Endothelial cell of hepatic sinusoid (primary cell): ENCODE data around the gene SHISAL2A.
"Not testable (repeated sequence)": the region's sequence is repeated elsewhere in the genome, so short reads cannot be mapped to it uniquely, and the experiment has no call there.

Experiments used
- in situ Hi-C: cut with HindIII; loops from 2 replicates; pipeline ENCODE4 v1.10.0; 2017; ENCODE audit warnings: low sequenced_read_pairs

The SHISAL2A gene

DNA sequence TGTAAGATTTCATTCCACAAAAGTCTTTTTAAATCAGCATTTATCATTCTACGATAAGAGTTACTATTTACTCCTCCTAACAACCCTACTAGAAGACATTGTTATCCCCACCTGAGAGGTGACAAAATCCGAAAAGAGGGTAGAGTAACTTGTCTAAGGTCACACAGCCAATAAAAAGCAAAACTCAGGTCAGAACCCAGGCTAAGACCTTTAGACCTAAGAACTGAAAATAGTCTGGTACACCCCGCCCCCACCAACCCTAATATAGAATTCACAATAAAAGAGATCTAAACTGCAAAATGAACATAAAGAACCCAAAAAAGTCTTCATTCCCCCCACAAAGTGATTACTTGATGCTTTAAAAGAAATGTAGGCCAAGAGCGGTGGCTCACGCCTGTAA is 46.5 kb downstream of the SHISAL2A start:
- in situ Hi-C loops, result loop anchor here (5.0 kb wide), 1 partner anchor 107 kb away; no protein-coding TSS in a partner anchor

DNA sequence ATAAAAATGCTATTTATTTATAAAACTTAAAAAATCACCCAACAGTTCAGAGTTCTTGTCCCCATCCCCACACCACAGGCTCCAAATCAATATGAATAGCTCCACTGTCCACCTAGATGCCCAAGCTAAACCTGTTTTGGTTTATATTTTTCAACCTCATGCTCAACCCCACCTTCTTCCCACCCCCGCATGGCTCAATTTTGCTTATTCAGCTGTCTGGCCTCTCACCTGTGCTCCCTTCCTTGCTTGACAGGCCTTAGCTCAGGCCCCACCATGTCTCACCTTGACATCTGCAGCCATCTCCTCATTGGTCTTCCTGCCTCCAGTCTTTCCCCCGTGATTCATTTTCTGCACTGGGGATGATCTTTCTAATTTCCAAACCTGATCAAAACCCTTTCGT is 47.4 kb downstream of the SHISAL2A start:
- in situ Hi-C loops, result no loop called here

DNA sequence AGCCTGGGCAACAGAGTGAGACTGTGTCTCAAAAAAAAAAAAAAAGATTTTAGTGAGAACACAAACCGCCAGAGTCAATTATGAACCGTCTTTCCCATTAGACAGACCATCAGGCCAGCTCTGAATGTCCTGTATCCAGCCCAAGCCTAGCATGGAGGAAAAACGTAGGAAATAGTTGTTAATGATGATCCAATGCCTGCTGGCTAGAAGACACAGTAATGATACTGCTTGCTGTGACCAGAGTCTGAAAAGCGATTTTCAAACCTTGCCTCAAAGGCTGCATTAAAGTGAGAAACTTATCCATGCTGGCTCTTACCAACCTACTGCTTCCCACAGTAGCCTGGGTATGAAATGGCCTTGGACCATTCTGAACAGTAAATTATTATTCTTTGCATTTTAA is 48.2 kb downstream of the SHISAL2A start:
- in situ Hi-C loops, result no loop called here

DNA sequence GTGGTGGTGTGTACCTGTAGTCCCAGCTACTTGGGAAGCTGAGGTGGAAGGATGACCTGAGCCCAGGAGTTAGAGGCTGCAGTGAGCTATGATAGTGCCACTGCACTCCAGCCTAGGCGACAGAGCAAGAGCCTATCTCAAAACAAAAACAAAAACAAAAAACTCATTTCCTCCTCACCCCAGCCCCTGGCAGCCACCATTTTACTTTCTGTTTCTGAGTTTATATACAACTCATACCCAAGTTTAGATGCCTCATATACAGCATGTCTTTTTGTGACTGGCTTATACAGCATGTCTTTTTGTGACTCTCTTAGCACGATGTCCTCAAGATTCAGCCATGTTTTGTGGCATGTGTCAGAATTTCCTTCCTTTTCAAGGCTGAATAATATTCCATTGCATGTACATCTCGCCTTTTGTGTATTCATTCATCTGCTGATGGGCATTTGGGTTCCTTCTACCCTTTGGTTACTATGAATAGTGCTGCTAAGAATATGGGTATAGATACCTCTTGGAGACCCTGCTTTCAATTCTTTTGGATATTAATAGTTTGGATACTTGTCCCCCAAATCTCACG is 50.5 kb downstream of the SHISAL2A start:
- in situ Hi-C loops, result no loop called here

DNA sequence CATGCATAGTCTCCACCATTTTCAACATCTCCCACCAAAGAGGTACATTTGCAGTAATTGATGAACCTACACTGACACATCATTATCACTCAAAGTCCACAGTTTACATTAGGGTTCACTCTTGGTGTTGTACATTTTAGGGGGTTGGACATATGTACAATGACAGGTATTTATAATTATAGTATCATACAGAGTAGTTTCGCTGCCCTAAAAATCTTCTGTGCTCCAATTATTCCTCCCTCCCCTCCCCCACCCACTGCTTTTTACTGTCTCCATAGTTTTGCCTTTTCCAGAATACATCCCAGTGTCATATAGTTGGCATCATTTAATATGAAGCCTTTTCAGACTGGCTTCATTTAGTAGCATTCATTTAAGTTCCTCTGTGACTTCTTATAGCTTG is 51.6 kb downstream of the SHISAL2A start:
- in situ Hi-C loops, result no loop called here

DNA sequence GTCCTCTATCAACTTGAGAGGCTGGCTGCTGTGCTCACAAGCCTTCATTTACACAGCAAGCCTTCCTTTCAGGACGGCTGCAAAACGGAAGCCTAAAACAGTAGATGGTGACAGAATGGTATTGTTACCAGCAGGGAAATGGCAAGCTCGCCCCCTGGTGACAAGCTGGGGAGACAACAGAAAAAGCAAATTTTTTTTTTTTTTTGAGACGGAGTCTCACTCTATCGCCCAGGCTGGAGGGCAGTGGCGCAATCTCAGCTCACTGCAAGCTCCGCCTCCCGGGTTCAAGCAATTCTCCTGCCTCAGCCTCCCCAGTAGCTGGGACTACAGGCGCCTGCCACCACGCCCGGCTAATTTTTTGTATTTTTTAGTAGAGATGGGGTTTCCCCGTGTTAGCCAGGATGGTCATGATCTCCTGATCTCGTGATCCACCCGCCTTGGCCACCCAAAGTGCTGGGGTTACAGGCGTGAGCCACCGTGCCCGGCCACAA is 53.3 kb downstream of the SHISAL2A start:
- in situ Hi-C loops, result not testable (repeated sequence)

DNA sequence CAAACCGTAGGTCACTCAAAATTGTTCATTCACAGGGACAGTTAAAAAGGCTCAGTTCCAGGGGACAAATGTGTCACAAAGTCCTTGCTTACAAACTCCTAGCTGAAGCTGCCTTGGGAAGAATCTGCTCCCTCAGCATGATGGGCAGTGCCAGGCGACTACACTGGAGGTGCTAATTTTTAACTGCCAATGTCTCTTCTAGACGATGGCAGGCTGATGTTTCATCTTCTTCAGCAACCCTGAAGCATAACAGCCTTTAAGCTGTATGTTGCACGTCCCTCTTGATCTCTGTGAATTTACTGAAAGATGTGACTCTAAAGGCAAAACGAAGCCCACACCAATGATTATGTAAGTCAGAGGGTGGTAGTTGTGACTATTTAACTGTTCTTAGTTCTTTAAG is 53.9 kb downstream of the SHISAL2A start:
- in situ Hi-C loops, result no loop called here

DNA sequence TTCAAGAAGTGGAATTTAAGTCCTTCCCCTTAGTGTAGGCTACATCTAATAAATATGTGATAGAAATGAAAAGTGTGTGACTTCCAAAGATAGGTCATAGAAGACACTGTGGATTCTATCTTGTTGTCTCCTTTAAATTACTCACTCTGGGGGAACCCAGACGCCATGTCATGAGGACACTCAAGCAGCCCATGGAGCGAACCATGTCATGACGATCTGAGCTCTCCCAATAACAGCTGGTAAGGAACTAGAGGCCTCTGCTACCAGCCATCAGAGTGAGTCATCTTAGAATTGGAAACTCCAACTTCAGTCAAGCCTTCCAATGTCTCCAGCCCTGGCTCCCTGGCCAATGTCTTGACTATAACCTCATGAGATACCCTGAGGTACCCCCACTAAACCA is 58.9 kb downstream of the SHISAL2A start:
- in situ Hi-C loops, result no loop called here

DNA sequence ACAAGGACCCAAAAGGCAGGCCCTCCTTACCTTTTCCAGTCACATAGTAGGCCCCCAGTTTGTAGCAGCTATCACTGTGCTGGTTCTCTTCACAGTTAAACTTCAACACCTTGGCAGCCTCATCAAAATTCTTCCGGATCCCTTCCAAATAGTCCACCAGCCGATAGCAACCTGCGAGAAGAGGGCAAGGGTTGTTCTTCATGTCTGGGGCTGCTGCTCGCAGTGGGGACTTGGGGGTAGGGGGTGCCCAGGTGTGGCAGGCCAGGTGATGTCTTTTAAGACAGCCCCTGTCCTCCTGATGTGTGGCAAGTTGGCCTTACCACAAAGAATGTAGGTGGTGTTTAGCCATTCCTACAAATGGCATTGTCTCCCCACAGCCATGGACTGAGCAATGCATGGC is 59.7 kb downstream of the SHISAL2A start:
- in situ Hi-C loops, result no loop called here

DNA sequence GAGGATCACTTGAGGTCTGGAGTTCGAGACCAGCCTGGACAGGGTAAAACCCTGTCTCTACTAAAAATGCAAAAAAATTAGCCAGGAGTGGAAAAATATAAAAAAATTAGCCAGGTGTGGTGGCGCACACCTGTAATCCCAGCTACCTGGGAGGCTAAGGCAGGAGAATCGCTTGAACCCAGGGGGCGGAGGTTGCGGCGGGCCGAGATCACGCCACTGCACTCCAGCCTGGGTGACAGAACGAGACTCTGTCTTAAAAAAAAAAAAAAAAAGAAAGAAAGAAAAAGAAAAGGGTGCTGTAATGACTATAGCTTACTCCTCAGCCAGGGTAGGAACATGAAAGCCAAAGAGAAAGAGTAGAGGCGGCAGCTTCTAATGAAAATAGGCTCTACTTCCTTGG is 60.4 kb downstream of the SHISAL2A start:
- in situ Hi-C loops, result not testable (repeated sequence)

DNA sequence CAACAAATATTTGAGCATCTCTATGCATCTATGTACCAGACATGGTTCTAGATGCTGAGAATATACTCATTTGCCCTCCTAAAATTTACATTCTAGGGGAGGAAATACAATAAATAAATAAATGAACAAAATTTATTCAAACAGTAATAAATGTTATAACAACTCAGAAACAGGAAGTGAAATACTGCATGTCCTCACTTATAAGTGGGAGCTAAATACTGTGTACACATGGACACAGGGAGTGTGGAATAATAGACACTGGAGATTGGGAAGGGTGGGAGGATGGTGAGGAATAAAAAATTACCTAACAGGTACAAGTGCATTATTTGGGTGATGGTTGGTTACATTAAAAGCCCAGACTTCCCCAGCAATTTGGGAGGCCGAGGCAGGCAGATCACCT is 60.9 kb downstream of the SHISAL2A start:
- in situ Hi-C loops, result no loop called here

DNA sequence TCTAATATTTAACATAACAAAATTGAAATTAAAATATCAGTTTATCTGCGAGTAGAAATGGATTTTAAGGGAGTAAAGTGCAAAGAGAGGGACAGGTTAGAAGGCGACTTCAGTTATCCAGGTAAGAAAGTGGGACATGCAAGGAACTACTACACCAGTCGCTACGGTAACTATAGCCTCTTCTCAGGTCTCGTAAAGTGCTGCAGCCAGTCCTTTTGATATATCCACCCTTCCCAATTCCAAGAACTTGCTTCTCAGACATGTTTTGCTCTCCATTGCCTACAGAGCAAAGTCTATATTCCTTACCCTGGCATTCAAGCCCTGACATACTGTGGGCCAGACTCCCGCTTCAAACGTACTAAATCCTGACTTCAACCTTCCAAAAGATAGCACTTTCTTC is 62.7 kb downstream of the SHISAL2A start:
- in situ Hi-C loops, result no loop called here

DNA sequence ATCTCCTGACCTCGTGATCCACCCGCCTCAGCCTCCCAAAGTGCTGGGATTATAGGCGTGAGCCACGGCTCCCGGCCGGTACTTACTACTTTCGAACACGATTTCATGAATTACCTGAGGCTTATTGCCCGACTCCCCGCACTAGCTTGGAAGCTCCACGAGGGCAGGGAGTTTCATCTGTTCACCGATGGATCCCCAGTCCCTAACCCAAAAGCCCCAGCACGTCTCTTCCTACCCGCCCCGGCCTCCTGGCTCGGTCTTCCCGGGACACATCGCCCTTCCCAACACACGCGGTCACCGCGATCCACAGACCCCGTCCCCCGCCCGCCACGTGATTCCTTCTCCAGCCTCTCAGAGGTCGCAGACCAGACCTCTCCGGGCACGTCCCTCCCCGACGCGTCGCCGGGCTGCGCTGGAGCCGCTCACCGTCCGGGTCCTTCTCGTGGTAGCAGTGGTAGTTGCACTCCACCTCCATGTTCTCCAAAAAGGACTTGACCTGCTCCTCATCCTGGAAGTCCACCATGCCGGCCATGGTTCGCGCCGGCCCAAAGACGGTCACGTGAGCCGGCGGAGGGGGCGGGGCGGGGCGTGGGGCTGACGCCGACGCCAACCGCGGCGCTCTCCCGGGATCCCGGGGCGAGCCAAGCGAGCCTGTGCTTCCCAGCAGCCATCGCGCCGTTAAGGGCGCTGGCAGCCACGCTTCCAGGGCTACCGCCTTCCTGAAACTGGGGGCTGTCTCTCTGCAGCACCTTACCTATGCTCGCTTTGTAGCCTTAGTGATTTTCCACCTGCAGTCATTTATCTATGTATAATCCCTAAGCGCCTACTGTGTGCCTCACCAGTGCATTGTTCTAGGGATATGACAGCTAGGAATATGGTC is 65.1 kb downstream of the SHISAL2A start, which contains the start of gene COA7:
TSS of gene COA7 (minus strand) at position 553 of the 880 bp plus-strand sequence. CDS start at position 532, 21 bp downstream.
- in situ Hi-C loops, result no loop called here

DNA sequence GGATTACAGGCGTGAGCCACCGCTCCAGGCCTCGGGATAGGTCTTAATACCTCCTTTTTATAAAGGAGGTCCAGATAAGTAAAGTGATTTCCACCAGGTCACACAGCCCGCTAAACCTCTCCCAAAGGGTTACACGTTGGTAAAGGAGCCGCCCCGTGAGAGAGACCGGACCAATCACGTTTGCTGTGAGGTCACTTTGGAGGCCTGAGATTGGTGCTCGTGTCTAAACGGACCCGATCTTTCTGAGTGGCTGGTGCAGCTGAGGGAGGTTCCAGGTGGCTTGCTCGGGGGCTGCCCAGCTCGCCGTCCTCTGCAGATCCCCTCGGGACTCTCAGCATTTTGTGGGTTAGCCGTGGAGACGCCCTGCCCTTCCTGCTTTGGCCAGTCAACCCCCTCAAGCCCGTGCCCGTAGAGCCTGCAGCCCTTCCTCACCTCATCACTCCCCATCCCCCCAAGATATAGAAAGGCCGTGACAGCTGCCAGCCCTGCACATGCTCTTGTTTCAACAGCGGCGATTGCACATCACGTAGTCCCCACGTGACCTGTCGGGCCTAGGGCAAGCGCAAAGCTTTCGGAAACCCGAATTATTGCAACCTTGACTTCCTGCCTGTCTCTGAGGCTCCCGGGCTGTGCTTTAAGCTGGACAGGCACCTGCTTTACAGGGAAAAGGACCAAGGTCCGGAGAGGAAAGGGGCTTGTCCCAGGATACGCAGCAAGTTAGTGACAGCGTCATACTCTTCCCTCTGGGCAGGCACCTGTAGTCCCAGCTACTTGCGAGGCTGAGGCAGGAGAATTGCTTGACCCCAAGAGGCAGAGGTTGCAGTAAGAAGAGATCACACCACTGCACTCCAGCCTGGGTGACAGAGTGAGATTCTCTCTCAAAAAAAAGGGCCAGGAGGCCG is 70.2 kb downstream of the SHISAL2A start:
- in situ Hi-C loops, result no loop called here

DNA sequence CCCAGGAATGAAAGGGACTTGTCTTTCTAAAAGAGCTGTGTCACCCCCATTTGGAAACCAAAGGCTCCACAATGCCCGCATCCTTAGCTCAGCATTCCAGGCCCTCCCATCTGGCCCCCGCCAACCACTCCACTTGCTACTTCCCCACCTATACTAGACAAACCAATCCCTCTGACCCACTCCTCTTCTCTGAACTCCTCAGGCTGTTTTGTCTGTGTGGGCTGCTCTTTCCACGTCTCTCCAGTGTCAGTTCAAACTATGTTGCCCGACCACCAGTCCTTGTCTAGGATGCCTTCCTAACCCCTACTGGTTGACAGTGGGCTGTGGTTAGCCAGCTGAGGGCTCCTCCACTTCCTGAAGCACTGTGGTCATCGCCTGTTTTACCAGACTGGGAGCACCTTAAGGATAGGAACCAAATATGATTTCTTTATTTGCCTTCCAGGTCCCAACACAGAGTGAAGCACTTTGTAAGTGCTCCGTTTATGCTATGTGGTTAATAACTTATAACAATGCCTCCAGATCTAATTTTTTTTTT is 73.2 kb downstream of the SHISAL2A start:
- in situ Hi-C loops, result no loop called here
